Measurements from ENCODE around the gene ARSH.
"Not testable (repeated sequence)": the region's sequence is repeated elsewhere in the genome, so short reads cannot be mapped to it uniquely, and the experiment has no call there.

Gene ARSH

GRCh38 chrX:3006495-3006894 is at the start of gene ARSH:
Gene ARSH (plus strand): TSS chrX:3006546. CDS start chrX:3006613, 67 bp downstream.
- peak; percentile 23 for DNase-seq (ENCODE audit: low spot score)

- DNase-seq (ENCODE audit: low spot score), result no peak
These were observed 48.1 kb upstream of the ARSH start for GRCh38 chrX:2958199-2958598.

GRCh38 chrX:2960861-2961515 is 45.4 kb upstream of the ARSH start:
- DNase-seq (ENCODE audit: low spot score), result no peak

GRCh38 chrX:2962381-2962780 is 44.0 kb upstream of the ARSH start:
- DNase-seq (ENCODE audit: low spot score), result no peak

- DNase-seq (ENCODE audit: low spot score), result not testable (repeated sequence)
These were observed 42.9 kb upstream of the ARSH start for GRCh38 chrX:2963449-2963848.

GRCh38 chrX:2963992-2964794 is 42.2 kb upstream of the ARSH start:
- DNase-seq (ENCODE audit: low spot score), result peak; percentile 9

GRCh38 chrX:2965965-2966364 is 40.4 kb upstream of the ARSH start:
- no peak for DNase-seq (ENCODE audit: low spot score)

GRCh38 chrX:2967012-2967411 is 39.3 kb upstream of the ARSH start:
- DNase-seq (ENCODE audit: low spot score), result no peak

- DNase-seq (ENCODE audit: low spot score), result no peak
These were observed 38.8 kb upstream of the ARSH start for GRCh38 chrX:2967584-2967983.

- no peak for DNase-seq (ENCODE audit: low spot score)
These were observed 38.1 kb upstream of the ARSH start for GRCh38 chrX:2967998-2968909.

- no peak for DNase-seq (ENCODE audit: low spot score)
These were observed 37.3 kb upstream of the ARSH start for GRCh38 chrX:2969021-2969420.

GRCh38 chrX:2972391-2972790 is 34.0 kb upstream of the ARSH start:
- no peak for DNase-seq (ENCODE audit: low spot score)

GRCh38 chrX:2974961-2975360 is 31.4 kb upstream of the ARSH start:
- DNase-seq (ENCODE audit: low spot score), result no peak

- DNase-seq (ENCODE audit: low spot score), result not testable (repeated sequence)
These were observed 27.7 kb upstream of the ARSH start for GRCh38 chrX:2978639-2979038.

- no peak for DNase-seq (ENCODE audit: low spot score)
These were observed 22.0 kb upstream of the ARSH start for GRCh38 chrX:2984342-2984741.

GRCh38 chrX:2989565-2989964 is 16.8 kb upstream of the ARSH start:
- no peak for DNase-seq (ENCODE audit: low spot score)

GRCh38 chrX:3010532-3010931 is 4.2 kb downstream of the ARSH start:
- no peak for DNase-seq (ENCODE audit: low spot score)

- no peak for DNase-seq (ENCODE audit: low spot score)
These were observed 11.1 kb downstream of the ARSH start for GRCh38 chrX:3017492-3017891.

- no peak for DNase-seq (ENCODE audit: low spot score)
These were observed 17.8 kb downstream of the ARSH start for GRCh38 chrX:3024176-3024575.

- DNase-seq (ENCODE audit: low spot score), result no peak
These were observed 19.9 kb downstream of the ARSH start for GRCh38 chrX:3026074-3026815.

- no peak for DNase-seq (ENCODE audit: low spot score)
These were observed 22.8 kb downstream of the ARSH start for GRCh38 chrX:3029129-3029528.

- DNase-seq (ENCODE audit: low spot score), result no peak
These were observed 30.9 kb downstream of the ARSH start for GRCh38 chrX:3037218-3037617.
